Stimulated activated CD4-positive, alpha-beta T cell treated with anti-CD3 and anti-CD28 coated beads, TNF-alpha, amount 100 ng/mL, for 48 hours (primary cell): ENCODE data around the gene NELL1.

ENCODE experiments used
- DNase-seq, 3 donors: peaks; one replicate each; pipeline ENCODE4 v3.0.0-alpha.2; 2020; ENCODE audit warnings: low read depth in 3 of 3

NELL1 gene

DNA sequence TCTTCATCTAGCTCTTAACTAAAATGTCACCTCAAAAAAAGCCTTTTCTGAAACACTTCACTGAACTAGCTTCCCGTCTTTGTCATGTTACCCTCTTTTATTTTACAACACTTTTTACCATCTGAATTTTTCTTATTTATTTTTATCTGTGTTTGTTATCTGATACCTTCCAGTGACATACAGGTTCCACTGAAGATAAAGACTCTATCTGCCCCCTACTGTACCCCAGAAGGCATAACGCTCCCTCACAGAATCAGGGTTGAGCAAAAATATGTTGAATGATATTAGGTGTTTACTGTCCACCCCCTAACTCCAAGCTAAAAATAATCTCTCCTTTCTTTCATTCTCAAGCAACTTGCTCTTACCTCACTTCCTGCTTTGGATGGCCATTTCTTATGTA is 654.2 kb downstream of the NELL1 start:
- no peak for DNase-seq

GRCh38 chr11:21343204-21343603 is 673.8 kb downstream of the NELL1 start:
- no peak for DNase-seq

- no peak for DNase-seq
Measured at GRCh38 chr11:21346361-21346760, 677.0 kb downstream of the NELL1 start.

- no peak for DNase-seq
Measured at GRCh38 chr11:21350613-21351012, 681.2 kb downstream of the NELL1 start.

GRCh38 chr11:21353425-21353824 is 684.0 kb downstream of the NELL1 start:
- DNase-seq = no peak

- DNase-seq = no peak
Measured at GRCh38 chr11:21364866-21365624, 695.7 kb downstream of the NELL1 start.

DNA sequence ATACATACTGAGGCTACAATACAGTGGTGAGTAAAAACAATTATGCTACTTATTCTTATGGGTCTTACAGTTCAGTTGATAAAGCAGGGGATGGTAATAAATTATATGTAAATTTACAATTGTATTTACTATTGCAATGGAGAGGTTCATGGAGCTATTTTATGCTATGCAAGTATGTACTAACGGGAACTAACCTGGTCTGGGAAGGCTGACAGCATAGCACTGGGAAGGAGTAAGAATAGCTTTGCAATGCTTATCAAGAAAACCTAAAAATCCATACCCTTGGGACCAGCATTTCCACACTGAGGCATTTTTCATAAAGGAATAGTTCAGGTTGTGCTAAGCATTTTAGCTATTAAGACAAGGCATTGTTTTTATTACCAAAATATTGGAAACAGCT is 700.6 kb downstream of the NELL1 start:
- no peak for DNase-seq

DNA sequence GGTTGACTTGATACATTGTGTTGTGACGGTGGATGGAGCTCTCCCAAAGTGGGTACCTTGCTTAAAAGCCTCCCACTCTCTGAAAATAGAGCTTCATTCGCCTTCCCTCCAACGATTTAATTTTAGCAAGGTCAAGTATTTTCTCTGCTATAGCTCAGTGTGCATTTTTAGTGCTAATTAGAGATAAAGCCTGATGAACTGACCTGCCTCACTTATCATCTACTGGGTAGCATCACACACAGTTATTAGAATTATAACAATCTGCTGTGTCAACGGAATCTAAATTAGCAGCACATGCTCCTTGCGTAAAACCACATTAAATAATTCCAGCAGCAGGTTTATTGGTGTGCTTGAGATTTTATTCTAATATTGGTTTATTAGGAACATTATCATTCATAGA is 701.7 kb downstream of the NELL1 start:
- no peak for DNase-seq

DNA sequence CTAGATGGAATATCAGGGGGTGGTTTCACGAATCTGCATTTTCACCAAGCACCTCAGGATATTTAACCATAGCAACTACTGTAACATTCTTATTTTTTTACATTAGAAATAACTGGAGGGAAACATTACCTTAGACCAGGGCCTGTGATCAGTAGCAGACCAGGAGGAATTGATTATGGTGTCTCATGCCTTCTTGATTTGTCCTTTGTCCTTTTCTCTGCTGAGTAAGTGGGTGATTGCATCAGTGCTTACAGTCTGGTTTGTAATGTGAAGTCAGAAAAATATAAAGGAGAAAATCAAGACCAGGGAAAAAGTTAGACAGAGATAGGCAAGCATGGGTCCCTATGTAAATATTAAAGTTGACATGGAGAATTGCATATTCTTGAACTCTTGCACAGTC is 703.3 kb downstream of the NELL1 start:
- no peak for DNase-seq

DNA sequence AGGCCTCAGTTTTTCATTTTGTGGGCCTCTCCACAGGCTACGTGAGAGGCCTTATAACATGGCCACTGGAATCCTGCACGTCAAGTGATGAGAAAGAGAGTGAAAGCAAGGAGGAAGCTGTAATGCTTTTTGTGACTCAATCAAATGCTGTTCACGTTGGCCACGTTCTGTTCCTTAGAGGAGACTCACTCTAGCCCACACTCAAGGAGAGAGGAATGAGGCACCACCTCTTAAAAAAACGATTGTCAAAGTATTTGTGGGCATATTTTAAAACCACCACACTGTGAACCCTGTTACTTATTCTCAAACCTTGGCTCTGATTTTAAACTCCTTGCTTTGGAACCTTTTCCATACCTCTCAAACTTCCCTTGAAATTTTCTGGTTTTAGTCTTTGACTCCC is 705.0 kb downstream of the NELL1 start:
- no peak for DNase-seq

GRCh38 chr11:21385669-21386440 is 716.5 kb downstream of the NELL1 start:
- no peak for DNase-seq

GRCh38 chr11:21390430-21390829 is 721.0 kb downstream of the NELL1 start:
- no peak for DNase-seq

DNA sequence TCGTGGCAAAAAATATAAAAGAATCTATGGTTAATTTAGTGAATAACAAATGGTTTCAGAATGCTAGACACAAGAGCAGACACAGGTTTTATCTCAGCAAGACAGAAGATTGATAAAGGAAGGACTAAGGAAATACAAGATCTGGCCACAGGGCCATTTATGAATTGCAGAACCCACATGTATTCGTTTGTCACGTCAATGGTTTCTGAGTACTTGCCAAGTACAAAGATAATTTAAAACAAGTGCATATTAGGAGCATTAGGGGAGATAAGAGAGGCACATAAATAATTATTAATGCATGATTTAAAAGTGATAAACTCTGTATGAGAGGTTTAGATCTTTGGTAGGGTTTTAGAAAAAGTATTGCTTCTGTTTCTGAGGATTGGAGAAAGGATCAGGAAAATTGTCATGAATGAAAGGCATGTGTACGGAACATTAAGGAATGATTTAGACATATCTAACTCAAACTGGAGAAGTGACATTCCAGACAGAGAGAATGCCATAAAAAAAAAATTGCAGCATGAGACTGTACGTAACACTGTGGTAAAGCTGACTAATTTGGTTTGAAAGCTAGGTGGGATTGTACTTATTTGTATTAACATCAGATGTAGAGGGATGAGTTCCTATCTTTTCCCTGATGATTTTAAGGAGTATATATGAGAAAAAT is 727.1 kb downstream of the NELL1 start:
- DNase-seq = no peak

- DNase-seq = no peak
Measured at GRCh38 chr11:21398195-21398594, 728.8 kb downstream of the NELL1 start.

GRCh38 chr11:21401496-21401895 is 732.1 kb downstream of the NELL1 start:
- no peak for DNase-seq

DNA sequence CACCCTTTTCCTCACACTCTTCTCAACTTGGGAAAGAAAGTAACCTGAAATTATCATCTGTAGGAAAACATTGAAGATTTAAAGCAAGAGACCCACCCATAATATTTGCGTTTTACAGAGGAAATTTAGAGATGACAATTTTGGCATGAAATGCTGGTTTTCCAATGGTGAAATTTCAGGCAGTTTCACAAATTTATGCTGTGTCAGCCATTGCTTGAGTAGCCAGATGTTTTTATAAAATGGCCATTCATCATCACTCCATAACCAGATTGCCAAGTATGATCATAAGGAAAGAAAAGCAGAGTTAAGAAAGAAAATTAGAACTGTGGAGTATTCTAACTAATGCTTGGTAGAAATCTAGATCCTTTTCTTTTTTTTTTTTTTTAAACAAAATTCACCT is 732.9 kb downstream of the NELL1 start:
- DNase-seq = no peak

GRCh38 chr11:21403069-21403468 is 733.7 kb downstream of the NELL1 start:
- no peak for DNase-seq

DNA sequence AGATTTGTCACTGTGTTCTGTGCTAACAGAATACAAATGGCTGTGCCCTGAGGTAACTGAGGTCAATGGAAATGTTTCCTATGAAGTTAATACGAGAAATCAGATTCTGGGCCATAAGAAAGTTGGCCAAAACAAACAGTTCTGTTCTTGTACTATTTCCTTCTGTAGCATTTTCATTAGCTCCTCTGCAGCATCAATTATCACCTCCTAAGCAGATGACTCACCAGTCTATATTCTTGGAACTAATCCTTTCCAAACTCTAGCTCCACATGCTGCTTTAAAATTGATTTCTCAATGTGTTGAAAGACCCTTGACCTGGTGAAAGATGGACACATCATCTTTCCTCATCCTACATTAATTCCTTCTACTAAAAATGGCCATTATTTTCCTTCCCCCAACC is 736.0 kb downstream of the NELL1 start:
- no peak for DNase-seq

DNA sequence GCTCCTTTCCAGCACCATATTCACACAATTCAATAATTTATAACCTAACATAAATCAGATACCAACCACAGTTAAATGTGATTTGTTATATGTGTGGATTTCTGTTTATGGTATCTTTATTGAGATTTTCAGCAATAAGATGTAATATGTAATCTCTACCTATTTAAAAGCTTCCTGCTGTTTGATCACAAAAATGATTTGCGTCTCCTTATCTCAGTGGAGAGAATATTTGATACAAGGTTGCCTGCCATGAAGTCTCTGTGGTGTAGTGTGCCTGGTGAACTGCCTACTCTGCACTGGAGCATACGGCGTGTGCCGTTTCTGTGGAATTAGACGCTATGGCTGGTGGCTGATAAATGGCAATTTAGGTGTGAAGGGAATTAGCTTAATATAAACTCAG is 741.1 kb downstream of the NELL1 start:
- DNase-seq = no peak

DNA sequence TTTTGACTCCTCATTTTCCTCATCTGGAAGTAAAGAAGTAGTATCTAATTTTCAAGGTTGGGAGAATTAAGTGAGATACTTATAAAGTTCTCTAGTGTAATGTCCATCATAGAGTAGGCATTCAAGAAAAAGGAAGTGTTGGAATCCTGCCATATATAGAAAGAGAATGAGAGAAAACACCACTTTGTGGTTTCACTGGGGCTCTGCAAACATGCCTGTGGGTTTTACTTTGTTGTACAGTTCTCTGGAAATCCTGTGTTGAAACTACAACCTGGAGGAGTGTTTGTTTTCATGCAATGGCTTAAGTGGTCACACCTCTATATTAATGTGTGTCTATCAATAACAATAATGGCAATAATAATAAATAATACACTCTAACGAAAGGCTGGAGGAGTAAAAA is 741.7 kb downstream of the NELL1 start:
- no peak for DNase-seq

- no peak for DNase-seq
Measured at GRCh38 chr11:21411597-21411996, 742.2 kb downstream of the NELL1 start.

DNA sequence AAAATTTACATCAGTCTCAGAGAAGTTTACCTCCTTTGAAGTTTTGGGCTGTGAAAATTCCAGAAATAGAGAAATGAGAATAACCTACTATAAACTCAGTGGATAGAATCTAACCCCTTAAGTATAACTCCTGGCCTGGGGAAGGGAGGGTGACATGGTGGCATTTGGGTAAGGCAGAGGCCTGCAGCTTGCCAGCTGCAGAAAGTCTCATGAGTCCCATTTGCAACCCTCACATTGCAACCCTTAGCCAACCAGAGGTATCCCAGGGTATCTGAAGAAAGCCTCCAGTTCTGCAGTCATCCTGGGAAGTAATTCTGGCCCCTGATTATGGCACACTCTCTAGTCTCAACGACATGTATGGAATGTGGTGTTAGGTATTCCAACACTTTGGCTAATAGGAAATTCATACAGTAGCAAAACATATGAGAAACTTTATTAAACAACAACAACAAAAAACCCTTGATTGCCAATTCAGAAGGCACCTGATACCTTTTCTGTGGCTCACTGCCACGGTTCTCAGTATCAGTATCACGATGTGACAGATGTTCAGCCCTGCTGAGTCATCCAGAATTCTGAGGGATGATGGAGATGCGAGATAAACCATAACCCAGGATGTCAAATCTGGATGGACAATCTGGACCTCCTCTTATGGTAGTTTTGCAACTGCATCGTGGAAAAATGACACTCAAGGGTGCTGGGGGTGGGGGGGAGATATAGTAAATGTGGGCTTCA is 743.4 kb downstream of the NELL1 start:
- no peak for DNase-seq
